Neural cell (in vitro differentiated cells): ENCODE data around the gene BTD. TPM values are rescaled to one million over a fixed set of nuclear protein-coding genes. Genes with fewer than 3 reads are reported as not detected.

Experiments used
- H2AFZ ChIP-seq: fragments of 200-600, 300-800 bp; sonication (generic), shearing (Covaris generic); 2 replicates; pipeline ENCODE4 v1.6.0; 2014; ENCODE audit warnings: low read depth, mild to moderate bottlenecking, antibody characterized with exemption, low read length, moderate library complexity
- H3F3A ChIP-seq: fragments of 200-600 bp; shearing (Covaris generic); 2 replicates; pipeline ENCODE4 v1.6.1; 2016; ENCODE audit warnings: mild to moderate bottlenecking, moderate library complexity, mixed read lengths, antibody characterized with exemption, low read length; ENCODE audit not compliant: insufficient read depth, poor library complexity, severe bottlenecking
- H3K27ac ChIP-seq: fragments of 200-600, 300-800 bp; sonication (generic), shearing (Covaris generic); 2 replicates; pipeline ENCODE4 v1.5.1; 2014; ENCODE audit warnings: mild to moderate bottlenecking, low read length, moderate library complexity
- H3K27me3 ChIP-seq: fragments of 300-800, 200-600 bp; sonication (generic), shearing (Covaris generic); 2 replicates; pipeline ENCODE4 v1.6.0; 2014; ENCODE audit warnings: mild to moderate bottlenecking, low read depth, low read length, moderate library complexity; ENCODE audit not compliant: insufficient read depth
- H3K36me3 ChIP-seq: fragments of 300-800, 200-600 bp; sonication (generic), shearing (Covaris generic); 2 replicates; pipeline ENCODE4 v1.5.1; 2014; ENCODE audit warnings: mild to moderate bottlenecking, antibody characterized with exemption, low read length, moderate library complexity; ENCODE audit not compliant: insufficient read depth
- H3K4me2 ChIP-seq: fragments of 300-800, 200-600 bp; sonication (generic), shearing (Covaris generic); 2 replicates; pipeline ENCODE4 v1.6.0; 2014; ENCODE audit warnings: mild to moderate bottlenecking, low read length
- H3K4me3 ChIP-seq: fragments of 300-800, 200-600 bp; sonication (generic), shearing (Covaris generic); 2 replicates; pipeline ENCODE4 v1.5.1; 2014; ENCODE audit warnings: mild to moderate bottlenecking, low read length, moderate library complexity
- H3K79me2 ChIP-seq: fragments of 200-600 bp; shearing (Covaris generic); replicated peaks from 2 replicates; pipeline ENCODE4 v1.6.0; 2014; ENCODE audit warnings: mild to moderate bottlenecking, low read length, moderate library complexity; ENCODE audit not compliant: insufficient read depth
- H3K9ac ChIP-seq: fragments of 300-800, 200-600 bp; sonication (generic), shearing (Covaris generic); 2 replicates; pipeline ENCODE4 v1.6.1; 2016; ENCODE audit warnings: mild to moderate bottlenecking, low read length, mixed read lengths
- H3K9me2 ChIP-seq: fragments of 200-600 bp; shearing (Covaris generic); 2 replicates; pipeline ENCODE4 v1.6.1; 2016; ENCODE audit warnings: mild to moderate bottlenecking, low read length, mixed read lengths; ENCODE audit not compliant: insufficient read depth
- H3K9me3 ChIP-seq: fragments of 200-600, 300-800 bp; sonication (generic), shearing (Covaris generic); 2 replicates; pipeline ENCODE4 v1.6.1; 2016; ENCODE audit warnings: mild to moderate bottlenecking, mixed run types, low read length, moderate library complexity, mixed read lengths
- H4K20me1 ChIP-seq: fragments of 200-600 bp; shearing (Covaris generic); 2 replicates; pipeline ENCODE4 v1.6.1; 2016; ENCODE audit warnings: mild to moderate bottlenecking, mixed run types; ENCODE audit not compliant: insufficient read depth
- CTCF ChIP-seq: fragments of 450-650 bp; IDR thresholded peaks from 2 replicates; pipeline ENCODE4 v1.5.1; 2014; ENCODE audit warnings: antibody characterized with exemption, mild to moderate bottlenecking, moderate library complexity; ENCODE audit not compliant: poor library complexity, severe bottlenecking
- EP300 ChIP-seq: fragments of 450-650 bp; conservative IDR thresholded peaks from 2 replicates; pipeline ENCODE4 v1.6.1; 2014; ENCODE audit warnings: antibody characterized with exemption, mild to moderate bottlenecking, moderate library complexity; ENCODE audit not compliant: poor library complexity, severe bottlenecking
- EZH2 ChIP-seq: fragments of 200-600, 300-800 bp; shearing (Covaris generic), sonication (generic); IDR thresholded peaks from 2 replicates; pipeline ENCODE4 v1.6.1; 2014; ENCODE audit warnings: antibody characterized with exemption, low read length, borderline replicate concordance, mild to moderate bottlenecking; ENCODE audit not compliant: insufficient read depth, poor library complexity, severe bottlenecking
- MXI1 ChIP-seq: fragments of 450-650 bp; conservative IDR thresholded peaks from 2 replicates; pipeline ENCODE4 v1.6.1; 2014; ENCODE audit warnings: antibody characterized with exemption, mild to moderate bottlenecking; ENCODE audit not compliant: poor library complexity, severe bottlenecking
- POLR2AphosphoS5 ChIP-seq: IDR thresholded peaks from 2 replicates; pipeline ENCODE4 v1.6.1; 2012
- RAD21 ChIP-seq: fragments of 450-650 bp; conservative IDR thresholded peaks from 2 replicates; pipeline ENCODE4 v1.6.1; 2014; ENCODE audit warnings: antibody characterized with exemption, mild to moderate bottlenecking, moderate library complexity
- REST ChIP-seq: IDR thresholded peaks from 2 replicates; pipeline ENCODE4 v1.6.1; 2012; ENCODE audit warnings: borderline replicate concordance
- SMC3 ChIP-seq: fragments of 450-650 bp; conservative IDR thresholded peaks from 2 replicates; pipeline ENCODE4 v1.6.1; 2014; ENCODE audit warnings: antibody characterized with exemption, mild to moderate bottlenecking, moderate library complexity; ENCODE audit not compliant: poor library complexity
- TAF1 ChIP-seq: IDR thresholded peaks from 2 replicates; pipeline ENCODE4 v1.6.1; 2012; ENCODE audit warnings: low read depth
- polyA plus RNA-seq: library from polyadenylated mRNA; depleted of rRNA; stranded (reverse); fragments of >200 nt; gene quantifications from 2 replicates; pipeline ENCODE4 v1.2.3, GENCODE V29; 2014

The BTD gene
- polyA plus RNA-seq, 1 donor from 2014 or later = 4.6 TPM

GRCh38 chr3:15553749-15554148, 47.8 kb upstream of the BTD start:
- no peaks in the 10 kb centered on the region for H3K36me3 ChIP-seq
- no peaks in the 10 kb centered on the region for H3F3A ChIP-seq
- no peaks in the 10 kb centered on the region for H3K79me2 ChIP-seq
- H3K4me2 ChIP-seq = no peak overlapping the region
- no peak overlapping the region for H3K27ac ChIP-seq
- H3K27me3 ChIP-seq = no peaks in the 10 kb centered on the region
- H3K9me2 ChIP-seq = no peaks in the 10 kb centered on the region
- H3K9me3 ChIP-seq = no peaks in the 10 kb centered on the region
- H3K9ac ChIP-seq = no peak overlapping the region
- H2AFZ ChIP-seq = no peak overlapping the region
- no peak overlapping the region for H3K4me3 ChIP-seq
- H4K20me1 ChIP-seq = no peaks in the 10 kb centered on the region
- TF ChIP-seq TAF1 (no peak), MXI1 (no peak), SMC3 (no peak), EP300 (no peak), CTCF (no peak), RAD21 (no peak), EZH2 (no peak), REST (no peak), POLR2AphosphoS5 (no peak)

- H3K27ac ChIP-seq = no peak overlapping the region
- no peak overlapping the region for H3K9ac ChIP-seq
- no peaks in the 10 kb centered on the region for H3K9me2 ChIP-seq
- TF ChIP-seq EP300 (no peak), REST (no peak), EZH2 (no peak), MXI1 (no peak), RAD21 (no peak), TAF1 (no peak), CTCF (no peak), SMC3 (no peak), POLR2AphosphoS5 (no peak)
- H3K36me3 ChIP-seq = peaks cover 5% of the 10 kb centered on the region
- no peak overlapping the region for H3K4me2 ChIP-seq
- no peaks in the 10 kb centered on the region for H3F3A ChIP-seq
- no peaks in the 10 kb centered on the region for H3K27me3 ChIP-seq
- no peaks in the 10 kb centered on the region for H4K20me1 ChIP-seq
- no peak overlapping the region for H2AFZ ChIP-seq
- H3K79me2 ChIP-seq = no peaks in the 10 kb centered on the region
- no peaks in the 10 kb centered on the region for H3K9me3 ChIP-seq
- H3K4me3 ChIP-seq = no peak overlapping the region
Observed at GRCh38 chr3:15556512-15556911, 45.0 kb upstream of the BTD start.
